Measurements from ENCODE around the gene ZNF180.

- TF ChIP-seq CTCF (conservative IDR thresholded peaks at IDR 0.05; ENCODE audit: low read depth, low read length), result no peak
- no peak for TF ChIP-seq EZH2 (IDR thresholded peaks at IDR 0.05; ENCODE audit: borderline replicate concordance, low read depth, low read length, poor library complexity, severe bottlenecking)
Measured at GRCh38 chr19:44515907-44516306, 15.6 kb upstream of the ZNF180 start.
